ENCODE results near the gene PDLIM3.
"Not testable (repeated sequence)": the region's sequence is repeated elsewhere in the genome, so short reads cannot be mapped to it uniquely, and the experiment has no call there.

PDLIM3 gene

DNA sequence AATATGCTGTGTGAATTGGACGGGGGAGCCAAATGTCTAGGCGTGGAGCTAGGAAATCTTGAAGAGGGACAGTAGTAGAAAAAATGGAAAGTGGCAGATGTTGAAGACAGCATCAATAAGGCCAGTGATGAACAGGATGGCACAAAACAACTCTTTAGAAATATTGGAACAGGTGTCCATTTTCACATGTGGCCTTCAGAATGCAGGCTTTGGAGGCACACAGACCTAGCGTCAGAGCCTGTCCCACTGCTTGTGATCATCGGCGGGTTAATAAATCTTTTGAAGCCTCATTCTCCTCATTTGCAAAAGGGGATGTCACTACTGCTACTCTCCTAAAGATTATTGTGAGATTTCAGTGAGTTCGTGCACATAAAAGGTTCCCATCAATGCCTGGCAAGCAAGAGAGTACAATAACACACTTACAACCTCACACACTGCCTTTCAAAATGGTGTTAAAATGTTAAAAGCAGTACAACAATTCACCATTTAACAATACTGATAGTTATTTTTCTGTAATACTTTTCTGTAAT, 2.4 kb downstream of the PDLIM3 start:
- no peak overlapping the region for H2BK15ac ChIP-seq (ENCODE audit: low read depth, poor library complexity, severe bottlenecking)
- no peak overlapping the region for H3K23ac ChIP-seq (ENCODE audit: low read length in 2 of 2)
- no peak overlapping the region for H2BK12ac ChIP-seq (ENCODE audit: low read length in 2 of 2)
- H3K14ac ChIP-seq (ENCODE audit: low read length in 2 of 2) = no peak overlapping the region
- H3K4me1 ChIP-seq (ENCODE audit: control insufficient read depth, insufficient read depth, low read depth, low read length) = peaks cover 11% of the 10 kb centered on the region
- peaks cover 24 to 34% of the 10 kb centered on the region in 2 experiments for H3K27me3 ChIP-seq (ENCODE audit: control insufficient read depth in 1 of 2, insufficient read depth in 1 of 2, low read length in 2 of 2)
- H2BK120ac ChIP-seq (ENCODE audit: low read depth, low read length) = no peak overlapping the region
- no peak overlapping the region for H3K9ac ChIP-seq (ENCODE audit: low read length)
- H2AFZ ChIP-seq (ENCODE audit: low read depth, low read length) = no peak overlapping the region
- no peaks in the 10 kb centered on the region for H3K79me1 ChIP-seq (replicated peaks; ENCODE audit: low read length, poor library complexity, severe bottlenecking)
- no peaks in the 10 kb centered on the region for H3K9me3 ChIP-seq (ENCODE audit: control insufficient read depth, low read length)
- no peaks in the 10 kb centered on the region for H3K36me3 ChIP-seq (ENCODE audit: control insufficient read depth in 1 of 2, insufficient read depth in 2 of 2, low read depth in 1 of 2, low read length in 2 of 2)
- no peak overlapping the region for H3K4me3 ChIP-seq (ENCODE audit: insufficient read depth in 1 of 2, low read depth in 1 of 2, low read length in 2 of 2)
- H3K27ac ChIP-seq (ENCODE audit: low read length, poor library complexity, severe bottlenecking) = no peak overlapping the region
- DNase-seq = no peak
- H4K91ac ChIP-seq (ENCODE audit: low read length) = no peak overlapping the region
- no peak overlapping the region for H2BK5ac ChIP-seq (ENCODE audit: low read depth, low read length, poor library complexity, severe bottlenecking)
- WGBS = 92% methylated on average over 6 of the region's 6 CpGs
- H3K4me2 ChIP-seq (ENCODE audit: low read length, poor library complexity, severe bottlenecking) = no peak overlapping the region
- no peak overlapping the region for H3K4ac ChIP-seq (ENCODE audit: low read depth in 1 of 2, low read length in 2 of 2)
- H3K18ac ChIP-seq (ENCODE audit: low read depth in 1 of 2, low read length in 2 of 2) = no peak overlapping the region
- H2AK5ac ChIP-seq (ENCODE audit: low read length, severe bottlenecking) = no peak overlapping the region
- no peak overlapping the region for H4K8ac ChIP-seq (ENCODE audit: low read length)

DNA sequence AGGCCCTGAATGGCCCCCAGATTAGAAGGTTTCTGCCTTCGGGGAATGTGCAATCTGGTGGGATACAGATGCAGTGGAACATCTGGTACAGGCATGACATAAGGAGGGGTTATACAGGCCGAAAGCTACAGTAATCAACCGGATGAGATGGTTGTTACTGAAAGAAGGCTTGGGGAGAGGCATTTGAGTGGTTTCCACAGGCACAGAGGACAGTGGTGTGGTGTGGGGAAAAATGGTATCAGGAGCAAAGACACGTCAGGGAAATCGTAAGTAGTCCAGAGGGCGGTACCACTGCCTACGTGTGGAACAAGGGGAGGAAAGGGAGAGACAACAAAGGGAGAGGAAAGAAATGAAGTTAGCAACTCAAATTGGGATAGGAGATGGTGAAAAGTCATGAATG, 3.0 kb downstream of the PDLIM3 start:
- H3K9me3 ChIP-seq (ENCODE audit: control insufficient read depth, low read length) = no peaks in the 10 kb centered on the region
- peaks cover 11% of the 10 kb centered on the region for H3K4me1 ChIP-seq (ENCODE audit: control insufficient read depth, insufficient read depth, low read depth, low read length)
- H2BK15ac ChIP-seq (ENCODE audit: low read depth, poor library complexity, severe bottlenecking) = no peak overlapping the region
- no peak overlapping the region for H2AFZ ChIP-seq (ENCODE audit: low read depth, low read length)
- WGBS = 93% methylated on average over 7 of the region's 7 CpGs
- H3K14ac ChIP-seq (ENCODE audit: low read length in 2 of 2) = no peak overlapping the region
- no peaks in the 10 kb centered on the region for H3K36me3 ChIP-seq (ENCODE audit: control insufficient read depth in 1 of 2, insufficient read depth in 2 of 2, low read depth in 1 of 2, low read length in 2 of 2)
- H2BK12ac ChIP-seq (ENCODE audit: low read length in 2 of 2) = no peak overlapping the region
- peak overlapping the region; percentile 8 for H2BK120ac ChIP-seq (ENCODE audit: low read depth, low read length)
- no peak overlapping the region for H3K27ac ChIP-seq (ENCODE audit: low read length, poor library complexity, severe bottlenecking)
- no peak overlapping the region for H2BK5ac ChIP-seq (ENCODE audit: low read depth, low read length, poor library complexity, severe bottlenecking)
- no peak overlapping the region for H3K4me2 ChIP-seq (ENCODE audit: low read length, poor library complexity, severe bottlenecking)
- H3K9ac ChIP-seq (ENCODE audit: low read length) = no peak overlapping the region
- no peak overlapping the region for H3K18ac ChIP-seq (ENCODE audit: low read depth in 1 of 2, low read length in 2 of 2)
- H3K79me1 ChIP-seq (replicated peaks; ENCODE audit: low read length, poor library complexity, severe bottlenecking) = no peaks in the 10 kb centered on the region
- no peak for DNase-seq
- no peak overlapping the region for H2AK5ac ChIP-seq (ENCODE audit: low read length, severe bottlenecking)
- no peak overlapping the region for H3K4me3 ChIP-seq (ENCODE audit: insufficient read depth in 1 of 2, low read depth in 1 of 2, low read length in 2 of 2)
- peaks cover 19 to 28% of the 10 kb centered on the region in 2 experiments for H3K27me3 ChIP-seq (ENCODE audit: control insufficient read depth in 1 of 2, insufficient read depth in 1 of 2, low read length in 2 of 2)
- no peak overlapping the region for H4K8ac ChIP-seq (ENCODE audit: low read length)
- no peak overlapping the region for H3K23ac ChIP-seq (ENCODE audit: low read length in 2 of 2)
- no peak overlapping the region for H4K91ac ChIP-seq (ENCODE audit: low read length)
- no peak overlapping the region for H3K4ac ChIP-seq (ENCODE audit: low read depth in 1 of 2, low read length in 2 of 2)

DNA sequence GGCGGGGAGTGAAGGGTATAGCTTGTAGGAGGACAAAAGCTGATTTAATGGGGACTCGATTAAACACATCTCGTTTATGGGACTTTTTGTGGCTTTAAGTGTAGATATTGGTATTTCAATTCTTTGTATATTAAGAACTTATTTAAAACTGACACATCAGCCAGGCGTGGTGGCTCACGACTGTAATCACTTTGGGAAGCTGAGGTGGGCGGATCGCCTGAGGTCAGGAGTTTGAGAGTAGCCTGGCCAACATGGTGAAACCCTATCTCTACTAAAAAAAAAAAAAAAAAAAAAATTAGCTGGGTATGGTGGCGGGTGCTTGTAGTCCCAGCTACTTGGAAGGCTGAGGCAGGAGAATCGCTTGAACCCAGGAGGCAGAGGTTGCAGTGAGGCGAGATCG, 3.7 kb downstream of the PDLIM3 start:
- H3K9ac ChIP-seq (ENCODE audit: low read length); H2BK12ac ChIP-seq (ENCODE audit: low read length in 2 of 2); H3K4me3 ChIP-seq (ENCODE audit: insufficient read depth in 1 of 2, low read depth in 1 of 2, low read length in 2 of 2); H3K36me3 ChIP-seq (ENCODE audit: control insufficient read depth in 1 of 2, insufficient read depth in 2 of 2, low read depth in 1 of 2, low read length in 2 of 2); H3K79me1 ChIP-seq (replicated peaks; ENCODE audit: low read length, poor library complexity, severe bottlenecking); H4K8ac ChIP-seq (ENCODE audit: low read length); H2BK5ac ChIP-seq (ENCODE audit: low read depth, low read length, poor library complexity, severe bottlenecking); H2BK120ac ChIP-seq (ENCODE audit: low read depth, low read length); H3K14ac ChIP-seq (ENCODE audit: low read length in 2 of 2); H3K18ac ChIP-seq (ENCODE audit: low read depth in 1 of 2, low read length in 2 of 2); H2AFZ ChIP-seq (ENCODE audit: low read depth, low read length); H3K4me2 ChIP-seq (ENCODE audit: low read length, poor library complexity, severe bottlenecking); H3K27ac ChIP-seq (ENCODE audit: low read length, poor library complexity, severe bottlenecking); H2AK5ac ChIP-seq (ENCODE audit: low read length, severe bottlenecking); H3K4ac ChIP-seq (ENCODE audit: low read depth in 1 of 2, low read length in 2 of 2); H4K91ac ChIP-seq (ENCODE audit: low read length); H3K9me3 ChIP-seq (ENCODE audit: control insufficient read depth, low read length); DNase-seq; H3K23ac ChIP-seq (ENCODE audit: low read length in 2 of 2); H2BK15ac ChIP-seq (ENCODE audit: low read depth, poor library complexity, severe bottlenecking): not testable (repeated sequence)
- Histone ChIP-seq H3K27me3 (ENCODE audit: control insufficient read depth in 1 of 2, insufficient read depth in 1 of 2, low read length in 2 of 2) (peaks cover 16 to 25% of the 10 kb centered on the region in 2 experiments), H3K4me1 (ENCODE audit: control insufficient read depth, insufficient read depth, low read depth, low read length) (peaks cover 11% of the 10 kb centered on the region)
- WGBS = 96% methylated on average over 4 of the region's 11 CpGs

DNA sequence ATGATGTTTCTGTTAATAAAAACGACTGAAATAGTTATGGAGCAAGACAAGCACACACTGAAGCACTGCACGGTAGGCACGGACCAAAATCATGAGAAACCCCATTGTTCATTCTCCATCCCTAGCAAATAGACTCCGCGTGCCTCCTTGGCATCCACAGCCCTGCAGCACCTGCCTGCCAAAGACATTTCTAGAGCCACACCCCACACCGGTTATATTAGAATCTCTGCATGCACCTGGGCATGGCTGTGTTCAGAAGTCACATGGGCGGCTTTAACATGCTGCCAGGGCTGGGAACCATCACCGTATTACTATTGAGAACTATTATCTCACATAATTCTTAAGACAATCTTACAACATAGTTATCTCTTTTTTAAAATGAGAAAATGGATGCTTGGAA, 5.9 kb downstream of the PDLIM3 start:
- Histone ChIP-seq H3K79me1 (replicated peaks; ENCODE audit: low read length, poor library complexity, severe bottlenecking) (no peaks in the 10 kb centered on the region), H2AK5ac (ENCODE audit: low read length, severe bottlenecking) (no peak overlapping the region), H2BK120ac (ENCODE audit: low read depth, low read length) (no peak overlapping the region), H2AFZ (ENCODE audit: low read depth, low read length) (no peak overlapping the region), H4K91ac (ENCODE audit: low read length) (no peak overlapping the region), H3K18ac (ENCODE audit: low read depth in 1 of 2, low read length in 2 of 2) (no peak overlapping the region), H3K4ac (ENCODE audit: low read depth in 1 of 2, low read length in 2 of 2) (no peak overlapping the region), H3K9ac (ENCODE audit: low read length) (no peak overlapping the region), H3K27ac (ENCODE audit: low read length, poor library complexity, severe bottlenecking) (no peak overlapping the region), H3K27me3 (ENCODE audit: control insufficient read depth in 1 of 2, insufficient read depth in 1 of 2, low read length in 2 of 2) (peaks cover 4 to 13% of the 10 kb centered on the region in 2 experiments), H3K9me3 (ENCODE audit: control insufficient read depth, low read length) (peaks cover 14% of the 10 kb centered on the region), H2BK15ac (ENCODE audit: low read depth, poor library complexity, severe bottlenecking) (no peak overlapping the region), H3K23ac (ENCODE audit: low read length in 2 of 2) (no peak overlapping the region), H2BK12ac (ENCODE audit: low read length in 2 of 2) (no peak overlapping the region), H3K36me3 (ENCODE audit: control insufficient read depth in 1 of 2, insufficient read depth in 2 of 2, low read depth in 1 of 2, low read length in 2 of 2) (no peaks in the 10 kb centered on the region), H2BK5ac (ENCODE audit: low read depth, low read length, poor library complexity, severe bottlenecking) (no peak overlapping the region), H3K4me2 (ENCODE audit: low read length, poor library complexity, severe bottlenecking) (no peak overlapping the region), H3K4me3 (ENCODE audit: insufficient read depth in 1 of 2, low read depth in 1 of 2, low read length in 2 of 2) (no peak overlapping the region), H3K14ac (ENCODE audit: low read length in 2 of 2) (no peak overlapping the region), H4K8ac (ENCODE audit: low read length) (no peak overlapping the region), H3K4me1 (ENCODE audit: control insufficient read depth, insufficient read depth, low read depth, low read length) (no peaks in the 10 kb centered on the region)
- 90% methylated on average over 7 of the region's 8 CpGs for WGBS
- DNase-seq = no peak

Data from mesenchymal stem cell (in vitro differentiated cells and primary cell).